ENCODE data around the gene CFAP300.

The CFAP300 gene

GRCh38 chr11:102071497-102072472 is 24.5 kb downstream of the CFAP300 start:
- TF ChIP-seq, protein P1, sequence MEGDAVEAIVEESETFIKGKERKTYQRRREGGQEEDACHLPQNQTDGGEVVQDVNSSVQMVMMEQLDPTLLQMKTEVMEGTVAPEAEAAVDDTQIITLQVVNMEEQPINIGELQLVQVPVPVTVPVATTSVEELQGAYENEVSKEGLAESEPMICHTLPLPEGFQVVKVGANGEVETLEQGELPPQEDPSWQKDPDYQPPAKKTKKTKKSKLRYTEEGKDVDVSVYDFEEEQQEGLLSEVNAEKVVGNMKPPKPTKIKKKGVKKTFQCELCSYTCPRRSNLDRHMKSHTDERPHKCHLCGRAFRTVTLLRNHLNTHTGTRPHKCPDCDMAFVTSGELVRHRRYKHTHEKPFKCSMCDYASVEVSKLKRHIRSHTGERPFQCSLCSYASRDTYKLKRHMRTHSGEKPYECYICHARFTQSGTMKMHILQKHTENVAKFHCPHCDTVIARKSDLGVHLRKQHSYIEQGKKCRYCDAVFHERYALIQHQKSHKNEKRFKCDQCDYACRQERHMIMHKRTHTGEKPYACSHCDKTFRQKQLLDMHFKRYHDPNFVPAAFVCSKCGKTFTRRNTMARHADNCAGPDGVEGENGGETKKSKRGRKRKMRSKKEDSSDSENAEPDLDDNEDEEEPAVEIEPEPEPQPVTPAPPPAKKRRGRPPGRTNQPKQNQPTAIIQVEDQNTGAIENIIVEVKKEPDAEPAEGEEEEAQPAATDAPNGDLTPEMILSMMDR (conservative IDR thresholded peaks at IDR 0.05; ENCODE audit: low read length), result no peak
- no peak for DNase-seq (ENCODE audit: low read depth)
- no peak overlapping the region for H3K4me3 ChIP-seq (ENCODE audit: low read length)

GRCh38 chr11:102073253-102073652 is 26.0 kb downstream of the CFAP300 start:
- TF ChIP-seq, protein P1 (conservative IDR thresholded peaks at IDR 0.05; ENCODE audit: low read length), result no peak
- DNase-seq (ENCODE audit: low read depth), result no peak
- H3K4me3 ChIP-seq (ENCODE audit: low read length), result no peak overlapping the region

- no peak overlapping the region for H3K4me3 ChIP-seq (ENCODE audit: low read length)
- no peak for DNase-seq (ENCODE audit: low read depth)
- TF ChIP-seq, protein P1 (conservative IDR thresholded peaks at IDR 0.05; ENCODE audit: low read length), result no peak
These were observed 32.4 kb downstream of the CFAP300 start for GRCh38 chr11:102079625-102080024.

- DNase-seq (ENCODE audit: low read depth), result peak; percentile 15
- no peak overlapping the region for H3K4me3 ChIP-seq (ENCODE audit: low read length)
- TF ChIP-seq, protein P1 (conservative IDR thresholded peaks at IDR 0.05; ENCODE audit: low read length), result no peak
These were observed 34.1 kb downstream of the CFAP300 start for GRCh38 chr11:102081313-102081712.

DNA sequence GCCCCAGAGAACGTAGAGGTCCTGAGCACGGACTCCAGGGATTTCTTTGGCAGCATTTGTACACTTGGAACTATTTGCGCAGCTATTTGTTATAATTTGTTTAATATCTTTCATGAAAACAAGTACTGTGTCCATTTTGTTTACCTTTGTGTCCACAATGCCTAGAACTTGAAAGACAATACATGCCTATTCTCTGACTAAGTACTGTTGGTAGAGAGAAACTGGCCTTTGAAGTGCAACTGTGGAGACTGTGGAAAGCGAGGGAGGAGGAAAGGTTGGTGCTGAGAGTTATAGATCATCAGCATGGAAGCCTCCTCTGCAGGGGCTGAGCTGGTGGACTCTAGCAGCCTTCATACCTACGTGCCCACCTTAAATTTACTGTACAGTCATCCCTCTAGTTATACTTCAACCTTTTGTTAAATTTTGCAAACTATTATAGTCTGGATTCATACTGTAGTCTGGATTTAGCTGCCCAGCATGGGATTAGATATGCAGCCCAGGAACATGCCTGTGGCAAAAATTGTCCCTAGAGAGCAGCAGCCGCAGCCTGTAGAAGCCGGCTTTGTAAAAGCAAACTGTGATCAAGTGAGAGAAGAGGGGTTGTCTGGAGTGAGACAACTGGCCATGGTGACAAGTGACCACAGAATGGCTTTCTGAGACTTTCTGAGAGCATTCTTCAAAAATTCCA is 38.8 kb downstream of the CFAP300 start:
- TF ChIP-seq, protein P1 (conservative IDR thresholded peaks at IDR 0.05; ENCODE audit: low read length), result no peak
- no peak for DNase-seq (ENCODE audit: low read depth)
- no peak overlapping the region for H3K4me3 ChIP-seq (ENCODE audit: low read length)

GRCh38 chr11:102097186-102097585 is 49.9 kb downstream of the CFAP300 start:
- H3K4me3 ChIP-seq (ENCODE audit: low read length), result no peak overlapping the region
- TF ChIP-seq, protein P1 (conservative IDR thresholded peaks at IDR 0.05; ENCODE audit: low read length), result no peak
- no peak for DNase-seq (ENCODE audit: low read depth)

All from AG10803 (cell line).